HG02571 (cell line): Measurements from ENCODE around the gene GNL2.
A peak's percentile ranks its signal among the peaks of the same experiment; 100 is the strongest.
"Not testable (repeated sequence)": the region's sequence is repeated elsewhere in the genome, so short reads cannot be mapped to it uniquely, and the experiment has no call there.

Experiments
- ATAC-seq: cut with Tn5 transposase; IDR thresholded peaks from one replicate; pipeline ENCODE4 v1.9.1; 2021; ENCODE audit warnings: mild to moderate bottlenecking, moderate library complexity; ENCODE audit not compliant: unreplicated experiment

GNL2 gene

DNA sequence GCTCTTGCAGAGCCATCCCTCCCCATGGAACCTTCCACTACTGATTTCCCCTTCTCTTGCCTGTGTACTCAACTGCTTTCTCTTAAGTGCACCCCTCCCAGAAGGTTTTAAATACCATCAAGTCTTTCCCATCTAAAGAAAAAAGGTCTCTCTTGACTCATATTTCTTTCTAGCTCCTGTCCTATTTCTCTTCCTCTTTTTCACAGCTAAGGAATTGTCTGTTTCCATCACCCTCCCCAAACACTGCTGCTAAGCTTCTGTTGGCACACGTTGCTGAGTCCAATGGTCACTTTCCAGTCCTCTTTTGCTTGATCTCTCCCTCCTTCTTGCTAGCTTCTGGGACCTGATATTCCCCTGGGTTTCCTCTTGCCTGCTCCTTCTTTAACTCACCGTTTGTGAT lies 13.3 kb upstream of the GNL2 start:
- no peak for ATAC-seq

DNA sequence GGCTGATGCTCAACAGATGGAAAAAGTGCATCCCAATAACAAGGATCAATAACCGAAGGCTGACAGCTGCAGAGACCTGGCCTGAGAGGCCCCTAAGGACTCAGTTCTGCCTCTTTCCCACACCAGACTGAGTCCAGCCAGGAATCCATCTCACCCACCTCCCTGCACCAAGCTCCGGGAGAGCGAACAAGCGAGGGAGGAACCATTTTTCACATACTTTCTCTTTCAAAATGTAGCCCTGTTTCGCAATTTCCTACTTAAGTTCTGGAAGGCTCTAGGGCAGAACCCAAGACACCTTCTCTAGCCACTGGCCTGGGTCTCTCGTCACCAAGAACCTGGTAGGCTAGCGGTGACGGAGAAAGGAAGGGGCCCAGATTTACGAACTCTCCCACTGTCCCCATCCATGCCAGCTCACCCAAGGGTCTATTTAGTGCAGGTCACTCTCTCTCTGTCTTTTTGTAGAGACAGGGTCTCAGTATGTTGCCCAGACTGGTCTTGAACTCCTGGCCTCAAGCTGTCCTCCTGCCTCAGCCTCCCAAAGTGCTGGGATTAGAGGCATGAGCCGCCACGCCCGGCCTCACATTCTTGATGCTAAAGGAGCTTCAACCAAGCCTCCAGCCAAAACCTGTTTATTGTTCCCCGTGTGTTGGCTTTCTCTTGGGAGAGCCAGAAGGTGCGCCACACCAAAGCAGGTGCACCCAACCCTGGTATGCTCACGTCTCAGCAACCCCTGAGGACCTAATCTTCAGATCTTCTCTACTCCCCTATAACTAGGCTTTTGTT lies 10.9 kb upstream of the GNL2 start:
- no peak for ATAC-seq

DNA sequence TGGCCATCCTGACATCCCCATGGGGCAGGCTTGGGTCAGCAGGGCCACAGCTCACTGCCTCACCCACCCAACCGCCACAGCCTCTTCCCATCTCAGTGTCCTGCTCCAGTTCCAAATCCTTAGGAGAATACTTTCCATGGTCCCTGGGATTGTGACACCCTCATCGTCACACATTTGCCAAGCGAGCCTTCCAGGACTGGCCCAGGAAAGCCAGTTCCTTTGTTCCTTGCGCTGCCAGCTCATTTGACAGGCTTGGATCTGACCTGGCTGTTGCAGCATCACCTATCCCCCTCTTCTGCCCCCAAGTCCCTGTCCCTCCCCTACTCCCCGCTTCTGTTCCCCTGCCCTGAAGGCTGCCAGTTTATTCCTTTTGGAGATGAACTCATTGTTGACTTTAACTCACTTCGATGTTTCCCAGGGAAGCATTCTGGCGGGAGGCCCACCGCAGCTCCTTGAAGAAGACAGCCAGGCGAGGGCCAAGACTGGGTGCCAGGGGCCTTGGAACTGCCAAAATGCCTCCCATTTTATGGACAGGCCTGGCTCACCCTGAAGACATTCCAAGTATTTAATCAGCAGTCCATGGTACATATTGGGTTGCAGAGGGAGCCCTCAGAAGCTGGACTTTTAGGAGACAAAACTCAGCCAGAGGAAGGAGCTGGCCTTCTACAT lies 10.2 kb upstream of the GNL2 start:
- no peak for ATAC-seq

DNA sequence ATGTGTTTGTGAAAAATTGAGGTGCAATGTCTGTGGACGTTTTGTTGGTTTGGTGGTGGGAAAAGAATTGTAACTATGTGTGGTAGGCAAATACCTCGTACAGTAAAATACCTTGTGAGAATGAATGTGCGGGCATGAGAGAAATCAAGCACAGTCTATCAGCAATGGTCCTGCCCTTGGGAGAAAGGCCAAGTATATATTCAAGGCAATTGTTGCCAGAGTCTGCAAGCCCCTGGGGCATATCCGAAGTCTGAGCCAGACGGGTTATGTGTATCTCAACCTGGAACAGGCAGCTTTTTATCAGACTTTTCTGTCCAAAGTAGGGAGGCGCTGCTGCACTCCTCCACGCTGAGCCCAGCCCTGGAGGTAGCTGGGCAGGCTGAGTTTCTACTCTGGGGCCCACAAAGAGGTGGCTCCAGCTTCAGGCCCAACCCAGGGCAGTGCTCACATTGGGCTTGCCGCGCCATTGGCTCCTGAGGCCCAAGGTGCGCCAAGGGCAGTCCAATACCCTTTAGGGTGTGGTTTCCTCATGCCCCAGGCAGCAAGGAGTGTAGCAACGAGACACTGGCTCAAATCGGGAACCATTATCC lies 9.4 kb upstream of the GNL2 start:
- no peak for ATAC-seq

DNA sequence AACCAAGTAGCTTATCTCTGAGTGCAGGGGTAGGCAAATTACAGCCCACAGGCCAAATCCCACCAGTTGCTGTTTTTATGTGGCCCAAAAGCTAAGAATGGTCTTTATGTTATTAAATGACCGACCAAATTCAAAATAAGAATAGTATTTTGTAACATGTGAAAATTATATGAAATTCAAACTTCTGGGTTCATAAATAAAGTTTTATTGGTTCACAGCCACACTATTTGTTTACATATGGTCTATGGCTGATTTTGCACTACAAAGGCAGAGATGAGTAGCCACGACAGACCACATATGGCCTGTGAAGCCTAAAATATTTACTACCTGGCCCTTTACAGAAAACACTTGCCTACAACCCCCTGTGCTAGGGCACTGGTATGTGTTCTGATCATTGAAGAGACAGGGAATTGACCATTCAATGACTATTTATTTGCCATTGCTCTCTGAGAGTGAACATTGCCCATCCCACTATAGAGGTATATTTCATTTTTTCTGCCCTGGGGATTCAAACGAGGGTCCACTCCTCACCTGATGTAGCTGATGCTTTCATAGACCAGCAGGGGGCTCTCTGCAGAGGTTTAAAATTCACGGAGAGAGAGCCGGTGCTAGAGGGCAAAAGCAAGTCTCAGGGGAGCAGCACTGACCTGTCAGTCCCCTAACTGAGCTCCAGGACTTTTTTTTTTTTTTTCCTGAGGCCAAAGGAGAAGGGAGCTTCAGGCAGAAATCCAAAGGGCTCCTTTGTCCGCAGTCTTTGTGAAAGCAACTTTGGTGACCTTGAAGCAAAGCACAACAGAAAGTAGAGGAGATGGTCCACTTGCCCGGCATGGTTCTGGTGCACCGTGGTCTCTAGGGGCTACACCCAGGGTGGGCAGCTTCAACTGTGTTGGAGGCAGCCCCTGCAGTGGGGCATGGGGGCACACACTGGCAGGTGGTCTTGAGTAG lies 7.3 kb upstream of the GNL2 start:
- ATAC-seq, result no peak

DNA sequence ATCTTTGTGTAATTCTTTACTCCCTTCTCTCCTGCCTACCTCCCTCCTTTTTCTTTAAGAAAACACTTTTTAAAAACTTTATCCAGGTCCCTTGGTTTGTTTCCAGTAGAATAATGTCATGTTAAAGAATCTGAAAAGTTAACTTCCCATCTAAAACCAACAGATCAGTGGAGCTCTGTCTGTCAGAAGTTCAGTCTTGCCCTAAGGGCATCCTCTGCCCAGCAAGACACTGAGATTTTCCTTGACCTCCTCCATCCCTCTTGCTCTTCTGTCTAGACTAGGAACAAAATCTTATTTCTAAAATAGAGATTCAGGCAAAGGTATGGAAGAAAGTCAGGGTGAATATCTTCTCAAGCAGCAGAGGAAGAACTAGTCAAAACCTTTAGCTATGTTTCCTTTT lies 5.7 kb upstream of the GNL2 start:
- no peak for ATAC-seq

DNA sequence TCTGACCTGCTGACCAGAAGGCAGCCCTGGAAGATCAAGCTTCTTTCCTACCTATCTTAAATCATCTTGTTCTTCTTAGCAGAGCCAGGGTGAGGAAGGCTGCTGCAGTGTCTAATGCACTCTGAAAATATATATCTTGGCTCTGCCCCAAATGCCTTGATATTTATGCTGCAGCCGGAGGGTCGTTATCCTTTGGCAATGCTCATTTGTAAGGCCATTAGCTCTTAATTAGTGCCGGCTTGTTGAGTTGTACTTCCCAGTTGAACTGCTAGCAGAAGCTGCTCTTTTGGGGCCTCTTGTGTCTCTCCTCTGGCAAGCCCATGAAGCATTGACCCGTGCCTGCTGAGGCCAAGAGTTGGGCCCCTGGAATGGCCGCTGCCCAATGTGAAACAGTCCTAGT lies 4.2 kb upstream of the GNL2 start:
- no peak for ATAC-seq

DNA sequence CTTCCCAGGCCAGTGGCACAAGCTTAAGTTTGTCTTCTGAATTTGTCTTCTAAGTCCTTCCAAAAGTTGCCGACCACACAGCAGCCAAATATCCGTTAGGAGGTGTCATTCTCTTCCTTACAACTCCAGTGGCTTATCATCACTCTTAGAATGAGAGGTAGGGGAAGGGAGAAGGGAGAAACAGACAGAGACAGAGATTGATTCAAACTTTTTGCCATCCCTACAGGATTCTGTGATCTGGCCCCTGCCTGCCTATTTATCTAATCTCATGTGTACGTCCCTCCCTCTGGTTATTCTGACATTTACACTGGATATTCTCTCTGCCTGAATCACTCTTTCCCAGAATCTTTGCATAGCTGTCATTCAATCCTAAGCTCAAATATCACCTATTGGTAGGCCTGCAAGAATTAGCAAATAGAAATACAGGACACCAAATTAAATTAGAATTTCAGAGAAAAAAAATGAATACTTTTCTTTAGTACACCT lies 488 bp upstream of the GNL2 start:
- peak; percentile 15 for ATAC-seq

DNA sequence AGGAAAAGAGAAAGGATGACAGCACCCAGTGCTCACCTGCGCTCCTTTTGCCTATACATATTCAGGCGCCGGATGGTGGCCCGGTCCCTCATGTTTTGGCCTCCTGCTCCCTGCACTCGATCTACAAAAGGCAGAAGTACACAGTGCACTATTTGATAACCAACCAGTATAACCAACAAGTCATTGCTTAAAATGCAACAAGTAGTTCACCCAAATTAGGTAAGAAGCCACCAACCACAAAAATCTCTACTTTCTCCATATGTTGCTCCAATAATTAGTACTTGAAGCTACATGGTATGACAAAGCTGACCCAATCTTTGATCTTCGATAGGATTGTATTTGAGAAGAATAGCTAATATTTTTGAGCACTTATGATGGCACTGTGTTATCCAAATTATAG lies 2.0 kb downstream of the GNL2 start:
- no peak for ATAC-seq

DNA sequence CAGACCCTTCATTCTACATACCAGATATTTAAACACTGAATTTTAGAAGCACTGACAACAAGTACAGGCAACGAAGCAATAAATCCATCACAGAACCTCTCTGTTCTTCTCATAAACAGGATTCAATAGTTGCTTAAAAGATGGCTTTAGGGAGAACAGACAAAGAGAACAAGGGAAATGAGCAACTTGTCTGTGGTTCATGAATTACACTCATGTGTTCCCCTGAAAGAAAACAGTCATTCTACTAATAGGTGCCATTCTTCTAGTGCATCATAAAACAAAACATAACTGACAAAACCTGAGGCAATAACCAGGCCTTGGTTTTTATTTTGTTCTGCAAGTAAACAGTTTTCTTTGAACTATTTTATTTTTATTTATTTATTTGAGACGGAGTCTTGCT lies 6.8 kb downstream of the GNL2 start:
- no peak for ATAC-seq

DNA sequence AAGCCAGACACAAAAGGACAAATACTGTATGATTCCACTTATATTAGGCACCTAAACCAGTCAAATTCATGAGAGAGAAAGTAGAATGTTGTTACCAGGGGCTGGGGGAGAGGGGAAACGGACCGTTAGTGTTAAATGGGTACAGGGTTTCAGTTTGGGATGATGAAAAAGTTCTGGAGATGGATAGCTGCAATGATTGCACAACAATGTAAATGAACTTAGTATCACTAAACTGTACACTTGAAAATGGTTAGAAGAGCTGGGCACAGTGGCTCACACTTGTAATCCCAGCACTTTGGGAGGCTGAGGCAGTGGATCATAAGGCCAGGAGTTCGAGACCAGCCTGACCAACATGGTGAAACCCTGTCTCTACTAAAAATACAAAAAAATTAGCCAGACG lies 11.2 kb downstream of the GNL2 start:
- ATAC-seq, result not testable (repeated sequence)

DNA sequence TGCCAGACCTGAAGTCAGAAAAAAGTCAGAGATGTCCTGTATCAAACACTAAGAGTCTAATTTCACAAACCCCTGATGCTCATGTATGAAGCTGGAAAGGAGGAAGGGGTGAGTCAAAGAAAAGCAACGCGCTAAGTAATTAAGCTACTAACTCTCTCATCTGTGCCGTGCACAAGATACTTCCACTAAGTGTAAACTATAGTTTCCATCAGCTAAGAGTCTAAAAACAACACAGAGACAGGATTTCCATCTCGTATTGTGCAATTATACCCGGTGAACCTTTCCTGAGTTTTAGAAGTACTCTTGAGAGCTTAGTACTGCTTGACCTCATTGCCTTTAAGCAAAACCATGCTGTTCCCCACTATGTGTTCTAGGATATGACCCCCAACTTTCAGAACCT lies 20.0 kb downstream of the GNL2 start:
- ATAC-seq, result no peak

DNA sequence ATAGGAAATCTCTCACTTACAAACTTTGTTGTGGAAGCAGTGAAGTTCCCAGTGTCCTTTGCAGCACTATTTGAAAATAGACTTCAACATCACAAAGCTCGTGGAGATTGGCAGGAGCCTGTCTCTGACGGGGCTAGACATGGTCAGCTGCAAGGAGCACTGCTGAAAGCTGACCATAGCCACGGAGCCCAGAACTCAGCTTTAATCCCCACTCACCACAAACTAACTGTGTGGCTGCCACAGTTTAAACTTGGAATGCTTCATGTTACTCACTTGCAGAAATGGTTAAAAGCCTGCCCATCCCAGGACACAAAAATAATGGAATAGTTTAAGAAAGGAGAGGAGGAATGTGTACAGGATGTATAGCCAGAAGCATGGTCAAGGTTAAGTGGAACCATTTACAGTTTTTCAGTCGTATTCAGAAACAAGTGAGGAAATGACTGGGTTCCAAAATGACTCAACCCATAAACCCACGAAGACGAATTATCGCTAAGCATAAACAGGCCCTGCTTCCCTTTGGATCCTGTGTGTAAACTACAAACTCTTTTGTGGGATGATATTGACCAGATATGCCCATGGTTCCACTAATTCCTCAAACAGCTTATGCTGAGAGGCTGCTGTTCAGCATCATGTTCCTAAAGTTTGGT lies 20.8 kb downstream of the GNL2 start:
- no peak for ATAC-seq

DNA sequence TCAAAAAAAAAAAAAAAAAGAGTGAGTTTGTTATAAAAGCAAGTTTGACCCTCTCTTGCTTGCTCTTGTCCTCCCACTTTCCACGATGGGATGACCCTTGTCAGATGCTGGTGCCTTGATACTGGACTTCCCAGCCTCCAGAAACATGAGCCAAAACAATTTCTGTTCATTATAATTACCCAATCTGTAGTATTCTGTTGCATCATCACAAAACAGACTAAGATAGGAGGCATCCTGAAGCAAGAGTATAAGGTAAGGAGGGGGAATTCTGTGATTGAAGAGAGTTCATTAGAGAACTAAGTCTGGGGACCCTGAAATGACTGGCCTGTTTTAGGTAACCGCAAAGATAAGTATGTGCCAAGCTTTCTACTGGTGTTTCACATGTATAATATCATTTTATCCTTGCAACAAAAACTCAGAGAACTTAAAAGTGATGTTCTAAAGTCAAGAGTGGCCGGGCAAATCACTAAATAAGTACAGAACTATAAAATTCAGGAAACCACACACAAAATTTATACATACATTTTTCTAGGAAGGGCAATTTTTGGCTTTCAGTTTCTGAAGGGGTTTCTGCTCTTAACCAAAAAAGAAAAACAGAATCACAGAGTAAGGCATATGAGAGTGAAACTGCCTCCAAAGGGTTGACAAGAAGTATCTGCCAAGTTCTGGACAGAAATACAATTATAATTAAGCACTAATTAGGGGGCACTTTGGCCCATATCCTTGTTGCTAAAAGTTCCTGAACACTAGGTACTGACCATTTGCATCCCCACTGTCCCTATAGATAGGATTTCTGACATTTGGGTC lies 25.0 kb downstream of the GNL2 start:
- ATAC-seq, result no peak

DNA sequence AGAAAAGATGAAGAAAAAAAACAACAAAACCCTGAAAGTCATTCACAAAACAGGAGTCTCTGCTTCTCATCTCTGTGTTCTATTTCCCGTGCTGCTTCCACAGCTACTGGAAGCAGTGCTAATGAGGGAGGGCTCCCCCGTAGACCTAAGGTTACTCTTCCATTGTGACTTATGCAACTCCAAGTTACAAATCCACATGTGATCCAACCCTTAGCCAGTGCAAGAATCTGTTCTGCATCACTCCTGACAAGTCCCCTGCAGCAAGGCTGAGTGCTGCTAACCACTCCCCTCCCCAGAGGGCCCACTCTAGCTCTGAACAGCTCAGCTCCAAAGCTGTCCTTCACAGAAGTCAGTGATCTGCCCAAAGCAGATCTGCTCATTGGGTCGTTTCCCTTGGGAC lies 28.7 kb downstream of the GNL2 start:
- ATAC-seq, result no peak

DNA sequence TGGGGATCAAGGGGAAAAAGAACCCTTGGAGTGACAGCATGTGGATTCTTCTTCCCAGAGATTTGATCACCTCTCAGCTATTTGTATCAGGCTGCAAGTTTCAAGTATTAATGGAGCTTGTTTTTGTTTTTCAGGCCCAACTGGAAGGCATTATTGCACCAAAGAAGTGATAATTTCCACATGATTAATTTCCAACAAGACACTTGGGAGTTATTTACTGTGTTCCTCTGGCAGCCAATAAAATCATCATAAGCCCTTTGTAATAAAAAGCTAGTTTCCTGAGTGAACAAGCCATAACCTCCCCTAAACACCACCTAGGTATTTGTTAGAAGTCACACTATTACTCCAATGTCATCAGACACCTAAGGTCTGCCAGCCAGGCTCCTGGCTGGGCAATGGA lies 30.8 kb downstream of the GNL2 start:
- ATAC-seq, result no peak

DNA sequence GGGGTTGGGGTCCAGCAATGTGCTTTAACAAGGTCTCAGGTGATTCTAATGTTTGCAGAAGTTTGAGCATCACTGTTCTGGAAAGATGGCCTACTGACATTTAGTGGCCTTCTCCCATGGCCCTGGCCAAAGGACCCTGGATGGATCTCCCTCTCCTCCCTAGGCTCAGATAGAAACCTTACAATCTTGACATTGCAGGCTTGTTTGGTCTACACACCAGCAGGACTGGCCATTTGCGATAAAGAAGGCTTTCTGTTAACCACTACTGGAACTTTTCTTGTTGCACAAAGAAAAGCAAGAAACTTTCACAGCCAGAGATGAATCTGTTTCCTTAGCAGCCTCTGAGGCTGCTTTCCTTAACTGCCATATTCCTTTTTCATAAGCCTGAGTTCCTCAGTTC lies 32.8 kb downstream of the GNL2 start:
- no peak for ATAC-seq

DNA sequence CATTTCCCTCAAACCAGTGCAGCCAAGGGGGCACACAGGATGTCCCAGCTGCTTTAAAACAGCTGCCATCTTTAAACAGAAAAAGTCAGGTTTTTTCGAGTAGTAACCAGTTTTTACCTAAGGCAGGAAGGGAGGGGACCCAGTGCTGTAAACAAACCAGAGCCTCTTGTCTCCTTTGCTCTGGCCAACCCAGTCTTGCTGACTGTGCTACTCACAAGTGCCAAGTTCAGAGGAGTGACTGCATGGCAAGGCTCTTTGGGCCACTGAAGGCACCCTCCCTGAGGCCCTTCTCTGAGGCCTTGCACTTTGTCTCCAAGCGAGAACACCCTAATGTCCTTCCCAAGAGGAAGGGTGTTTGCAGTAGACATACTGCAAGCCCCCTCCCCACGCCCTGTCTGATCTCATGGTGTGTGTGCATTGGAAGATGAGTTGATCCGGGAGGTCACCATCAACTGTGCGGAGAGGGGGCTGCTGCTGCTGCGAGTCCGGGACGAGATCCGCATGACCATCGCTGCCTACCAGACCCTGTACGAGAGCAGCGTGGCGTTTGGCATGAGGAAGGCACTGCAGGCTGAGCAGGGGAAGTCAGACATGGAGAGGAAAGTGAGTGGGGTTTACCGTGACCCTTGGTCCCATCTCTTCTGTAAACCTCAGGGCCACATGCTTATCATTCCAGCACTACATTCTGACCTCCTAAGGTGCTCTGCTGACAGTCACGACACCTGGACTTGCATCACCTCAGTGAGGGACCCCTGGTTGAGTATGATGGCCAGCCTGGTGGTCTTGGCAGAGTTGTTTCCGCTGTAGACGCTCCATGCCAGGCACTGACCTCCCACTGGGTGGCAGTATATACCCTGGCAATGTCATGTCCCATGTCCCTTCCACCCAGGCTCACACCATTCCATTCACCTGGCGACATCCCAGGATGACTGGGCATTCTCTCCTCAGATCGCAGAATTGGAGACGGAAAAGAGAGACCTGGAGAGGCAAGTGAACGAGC lies 34.3 kb downstream of the GNL2 start:
- no peak for ATAC-seq
